Daoy (cell line): ENCODE data around the gene RPH3AL. TPM values are rescaled to one million over a fixed set of nuclear protein-coding genes. Genes with fewer than 3 reads are reported as not detected.
"Not testable (repeated sequence)": the region's sequence is repeated elsewhere in the genome, so short reads cannot be mapped to it uniquely, and the experiment has no call there.

Experiments used
- DNase-seq: peaks from one replicate; pipeline ENCODE4 v3.0.0-alpha.2; 2015; ENCODE audit warnings: low read depth
- total RNA-seq: library from RNA; depleted of rRNA; stranded (reverse); fragments of >200 nt; shearing (Covaris generic); gene quantifications from 2 replicates; pipeline ENCODE4 v1.2.3, GENCODE V29; 2014

Gene RPH3AL
- total RNA-seq, 1 experiment from 2014 or later = 3.8 TPM

DNA sequence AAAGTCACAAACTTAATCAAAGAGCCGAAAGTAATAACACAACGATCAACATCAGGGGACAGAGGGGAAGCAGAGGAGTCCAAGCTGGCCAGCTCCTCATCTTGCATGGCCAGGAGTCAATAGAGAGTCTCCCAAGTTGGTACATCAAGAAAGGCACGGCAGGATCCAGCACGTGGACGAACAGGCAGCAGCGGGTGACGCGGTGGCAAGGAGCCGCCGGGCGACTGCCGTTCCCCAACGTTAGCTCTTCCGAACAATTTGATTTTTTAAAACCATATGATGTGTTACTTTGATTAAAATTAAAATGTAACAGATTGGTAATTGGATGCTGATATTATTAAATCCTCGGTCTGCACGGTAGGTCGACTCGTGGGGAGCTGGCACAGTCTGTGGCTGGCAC is 89.3 kb downstream of the RPH3AL start:
- no peak for DNase-seq

- no peak for DNase-seq
Measured at GRCh38 chr17:261635-262034, 91.0 kb downstream of the RPH3AL start.

GRCh38 chr17:260944-261343 is 91.7 kb downstream of the RPH3AL start:
- DNase-seq = no peak

GRCh38 chr17:260031-260791 is 92.4 kb downstream of the RPH3AL start:
- no peak for DNase-seq

GRCh38 chr17:259341-259976 is 93.1 kb downstream of the RPH3AL start:
- DNase-seq = no peak

DNA sequence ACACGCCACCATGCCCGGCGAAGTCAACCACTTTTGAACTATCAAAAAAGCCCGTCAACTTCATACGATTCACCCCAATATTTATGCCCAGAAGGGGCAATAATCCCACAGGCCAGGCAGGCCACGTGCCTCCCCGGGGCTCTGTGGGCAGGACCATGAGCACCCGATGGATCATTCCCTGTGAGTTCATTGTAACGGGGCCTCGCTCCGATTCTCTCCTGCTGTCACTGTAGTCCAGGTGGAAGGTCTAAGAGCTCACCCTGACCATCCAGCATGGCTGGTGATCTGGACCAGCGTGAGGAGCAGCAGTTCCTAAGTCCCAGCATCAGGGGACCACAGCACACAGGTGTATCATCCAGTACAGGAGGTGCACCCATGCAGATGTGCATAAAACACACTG is 93.7 kb downstream of the RPH3AL start:
- no peak for DNase-seq

- no peak for DNase-seq
Measured at GRCh38 chr17:258045-258734, 94.4 kb downstream of the RPH3AL start.

GRCh38 chr17:253091-253846 is 99.3 kb downstream of the RPH3AL start:
- no peak for DNase-seq

- no peak for DNase-seq
Measured at GRCh38 chr17:252456-252855, 100.2 kb downstream of the RPH3AL start.

GRCh38 chr17:251531-251930 is 101.1 kb downstream of the RPH3AL start:
- no peak for DNase-seq

DNA sequence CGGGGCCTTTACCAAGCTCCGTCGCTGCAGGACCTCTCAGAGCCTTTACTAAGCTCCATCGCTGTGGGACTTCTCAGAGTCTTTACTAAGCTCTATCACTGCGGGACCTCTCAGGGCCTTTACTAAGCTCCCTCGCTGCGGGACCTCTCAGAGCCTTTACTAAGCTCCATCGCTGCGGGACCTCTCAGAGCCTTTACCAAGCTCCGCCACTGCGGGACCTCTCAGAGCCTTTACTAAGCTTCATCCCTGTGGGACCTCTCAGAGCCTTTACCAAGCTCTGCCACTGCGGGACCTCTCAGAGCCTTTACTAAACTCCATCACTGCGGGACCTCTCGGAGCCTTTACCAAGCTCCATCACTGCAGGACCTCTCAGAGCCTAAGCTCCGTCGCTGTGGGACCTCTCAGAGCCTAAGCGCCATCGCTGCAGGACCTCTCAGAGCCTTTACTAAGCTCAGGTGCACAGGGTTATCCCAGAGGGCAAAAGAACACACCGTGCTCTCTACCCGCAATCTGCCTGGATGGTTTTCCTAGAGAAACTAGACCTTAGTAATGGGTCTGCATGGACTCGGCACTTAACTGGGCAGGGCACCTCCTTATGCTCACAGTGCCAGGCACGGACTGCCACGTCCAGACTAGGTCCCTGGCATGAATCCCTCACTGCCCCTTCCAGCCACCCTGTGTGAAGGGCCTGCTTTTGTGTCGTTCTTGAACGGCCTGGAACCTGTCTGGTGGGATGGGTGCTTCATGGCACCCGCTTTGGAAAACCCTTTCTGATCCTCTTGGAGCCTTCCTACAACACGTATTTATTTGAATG is 101.9 kb downstream of the RPH3AL start:
- no peak for DNase-seq

DNA sequence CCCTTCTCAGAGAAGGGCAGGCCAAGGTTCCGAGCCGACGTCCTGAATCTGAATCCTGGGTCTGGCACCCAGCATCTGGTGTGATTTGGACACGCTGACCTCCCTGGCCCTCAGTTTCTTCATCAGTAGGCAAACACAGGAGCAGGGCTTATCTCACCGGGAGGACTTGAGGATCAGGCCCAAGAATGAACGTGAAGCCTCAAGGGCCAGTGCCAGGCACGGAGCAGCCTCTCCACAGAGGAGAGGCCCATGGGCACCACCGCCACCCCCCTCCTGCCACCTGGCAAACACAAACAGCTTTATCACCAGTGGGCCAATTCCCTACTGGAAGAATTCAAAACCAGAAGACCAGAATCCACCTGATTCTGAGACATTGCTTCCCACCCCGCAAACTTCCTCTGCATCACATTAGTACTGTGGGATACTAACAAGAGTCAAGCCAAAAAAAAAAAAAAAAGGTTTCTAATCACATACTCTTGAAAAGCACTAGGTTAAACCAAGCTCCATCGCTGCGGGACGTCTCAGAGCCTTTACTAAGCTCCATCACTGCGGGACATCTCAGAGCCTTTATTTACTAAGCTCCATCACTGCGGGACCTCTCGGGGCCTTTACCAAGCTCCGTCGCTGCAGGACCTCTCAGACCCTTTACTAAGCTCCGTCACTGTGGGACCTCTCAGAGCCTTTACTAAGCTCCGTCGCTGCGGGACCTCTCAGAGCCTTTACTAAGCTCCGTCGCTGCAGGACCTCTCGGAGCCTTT is 103.2 kb downstream of the RPH3AL start:
- DNase-seq = no peak

GRCh38 chr17:248337-249235 is 104.0 kb downstream of the RPH3AL start:
- no peak for DNase-seq

- DNase-seq = no peak
Measured at GRCh38 chr17:247767-248166, 104.8 kb downstream of the RPH3AL start.

DNA sequence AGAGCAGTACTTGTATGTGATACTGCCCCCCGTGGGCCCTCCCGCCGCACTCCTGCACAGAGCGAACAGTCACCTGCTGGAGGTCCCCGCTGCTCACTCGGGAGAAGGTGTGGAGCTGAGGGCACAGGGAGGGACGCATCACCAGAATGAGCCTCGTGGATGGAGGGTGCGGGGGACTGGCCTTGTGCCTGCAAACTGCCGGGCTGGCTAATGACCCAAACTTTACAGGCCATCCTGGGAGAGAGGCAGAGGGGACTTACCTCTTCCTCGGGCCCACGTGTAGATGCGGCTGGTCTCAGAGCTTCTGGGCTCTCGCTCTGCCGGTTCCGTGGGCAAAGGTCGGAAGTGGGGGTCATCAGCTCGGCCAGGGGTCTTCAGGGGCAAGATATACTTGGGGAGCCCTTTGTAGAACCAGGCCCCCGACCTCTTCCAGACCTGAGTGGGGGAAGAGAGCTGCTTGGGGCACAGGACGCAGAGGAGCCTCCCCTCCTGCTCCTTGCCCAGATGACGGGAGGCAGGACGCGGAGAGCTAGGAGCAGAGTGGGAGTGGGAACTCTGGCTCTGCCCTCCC is 105.7 kb downstream of the RPH3AL start:
- DNase-seq = no peak

DNA sequence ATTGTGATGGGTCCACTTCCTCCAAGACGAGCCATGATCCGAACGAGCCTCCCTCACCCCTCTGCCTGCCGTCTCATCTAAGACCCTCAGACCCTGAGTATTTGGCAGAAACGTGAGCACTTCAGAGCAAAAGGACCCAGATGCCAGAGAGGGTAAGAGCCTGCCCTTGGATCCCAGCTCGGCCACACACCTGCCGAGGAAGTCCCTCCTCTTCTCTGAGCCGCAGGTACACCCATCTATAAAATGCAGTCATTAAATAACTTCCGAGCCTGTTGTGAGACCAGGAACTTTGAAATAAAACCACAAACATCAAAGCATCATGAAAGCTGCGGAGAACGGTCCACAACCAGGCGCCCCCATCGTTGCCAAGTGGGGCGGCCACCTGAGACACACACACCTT is 106.4 kb downstream of the RPH3AL start:
- DNase-seq = no peak

GRCh38 chr17:245611-246010 is 107.0 kb downstream of the RPH3AL start:
- DNase-seq = no peak

DNA sequence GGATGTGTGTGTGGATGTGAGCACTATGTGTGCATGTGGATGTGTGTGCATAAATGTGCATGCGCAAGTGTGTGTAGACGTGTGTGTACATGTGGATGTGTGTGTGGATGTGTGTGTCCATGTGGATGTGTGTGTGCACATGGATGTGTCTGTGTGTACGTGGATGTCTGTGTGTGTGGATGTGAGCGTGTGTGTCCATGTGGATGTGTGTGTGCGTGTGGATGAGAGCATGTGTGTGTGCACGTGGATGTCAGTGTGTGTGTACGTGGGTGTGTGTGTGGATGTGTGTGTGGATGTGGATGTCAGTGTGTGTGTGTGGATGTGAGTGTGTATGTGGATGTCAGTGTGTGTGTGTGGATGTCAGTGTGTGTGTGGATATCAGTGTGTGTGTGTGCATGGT is 107.6 kb downstream of the RPH3AL start:
- no peak for DNase-seq

DNA sequence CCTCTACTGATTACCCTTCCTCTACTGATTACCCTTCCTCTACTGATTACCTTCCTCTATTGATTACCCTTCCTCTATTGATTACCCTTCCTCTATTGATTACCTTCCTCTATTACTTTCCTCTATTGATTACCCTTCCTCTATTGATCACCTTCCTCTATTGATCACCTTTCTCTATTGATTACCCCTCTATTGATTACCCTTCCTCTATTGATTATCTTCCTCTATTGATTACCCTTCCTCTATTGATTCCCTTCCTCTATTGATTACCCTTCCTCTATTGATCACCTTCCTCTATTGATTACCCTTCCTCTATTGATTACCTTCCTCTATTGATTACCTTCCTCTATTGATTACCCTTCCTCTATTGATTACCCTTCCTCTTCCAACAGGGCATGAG is 108.7 kb downstream of the RPH3AL start:
- DNase-seq = not testable (repeated sequence)
